Left lobe of liver (tissue), 2 donors: ENCODE measurements around the gene SFRP2. TPM values are rescaled to one million over a fixed set of nuclear protein-coding genes. Genes with fewer than 3 reads are reported as not detected.
A peak's percentile ranks its signal among the peaks of the same experiment; 100 is the strongest.

ENCODE experiments used
- ATAC-seq: fragments of 200-7000 bp; cut with Tn5 transposase; one replicate; pipeline ENCODE4 v1.9.1; 2020; ENCODE audit warnings: mild to moderate bottlenecking, moderate library complexity
- DNase-seq: peaks from one replicate; pipeline ENCODE4 v3.0.0-alpha.2; 2020; ENCODE audit warnings: low spot score
- total RNA-seq: library from RNA; stranded (reverse); gene quantifications from one replicate; pipeline ENCODE4 v1.2.1, GENCODE V29; 2021
- donor health status: DM: no; HTN: no; CAD: no; lungs with moderate emphysema.
- donor health status: DM: no; HTN: yes; CAD: no.

The SFRP2 gene
- total RNA-seq, 1 donor from 2014 or later = 0.55 TPM

- ATAC-seq = no peak
- no peak for DNase-seq
Measured at GRCh38 chr4:153777421-153777820, 11.5 kb downstream of the SFRP2 start.

GRCh38 chr4:153776601-153777000, 12.3 kb downstream of the SFRP2 start:
- no peak for DNase-seq
- no peak for ATAC-seq

DNA sequence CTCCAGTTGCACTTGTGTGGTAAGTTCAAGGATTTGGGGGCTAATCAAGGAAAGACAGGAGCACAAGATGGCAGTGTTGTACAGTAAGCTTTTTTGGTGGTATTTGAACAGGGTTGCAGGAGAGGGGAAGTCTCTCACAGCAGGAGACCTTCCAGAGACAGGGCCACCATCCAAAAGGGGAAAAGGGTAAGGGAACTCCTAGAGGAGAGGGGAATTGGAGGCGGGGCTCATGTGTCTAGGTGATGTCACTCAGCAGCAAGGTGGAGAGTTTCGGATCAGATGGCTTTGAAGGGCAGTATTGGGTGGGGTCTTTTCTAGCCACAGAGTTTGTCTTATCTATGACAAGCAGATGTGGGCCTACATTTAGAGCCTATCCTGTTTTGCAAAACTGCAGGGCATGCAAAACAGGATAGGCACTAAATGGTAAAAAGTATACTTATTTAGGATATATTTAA, 15.6 kb downstream of the SFRP2 start:
- DNase-seq = no peak
- ATAC-seq = no peak

DNA sequence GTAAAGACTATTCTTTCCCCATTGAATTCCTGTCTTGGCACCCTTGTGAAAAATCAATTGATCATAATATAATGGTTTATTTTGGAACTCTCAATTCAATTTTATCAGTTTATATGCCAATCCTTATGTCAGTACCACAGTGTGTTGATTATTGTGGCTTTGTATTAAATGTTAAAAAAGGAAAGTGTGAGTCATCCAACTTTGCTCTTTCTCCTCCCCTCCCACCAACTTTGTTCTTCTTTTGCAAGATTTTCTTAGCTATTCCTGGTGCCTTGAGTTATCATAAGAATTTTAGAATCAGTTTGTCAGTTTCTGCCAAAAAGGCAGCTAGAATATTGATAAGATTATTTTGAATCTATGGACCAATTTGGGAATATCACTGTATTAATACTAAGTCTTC, 17.8 kb downstream of the SFRP2 start:
- ATAC-seq (no peak), DNase-seq (no peak)

GRCh38 chr4:153766758-153767157, 22.1 kb downstream of the SFRP2 start:
- DNase-seq (no peak), ATAC-seq (no peak)

- no peak for DNase-seq
- no peak for ATAC-seq
Measured at GRCh38 chr4:153765894-153766293, 23.0 kb downstream of the SFRP2 start.

DNA sequence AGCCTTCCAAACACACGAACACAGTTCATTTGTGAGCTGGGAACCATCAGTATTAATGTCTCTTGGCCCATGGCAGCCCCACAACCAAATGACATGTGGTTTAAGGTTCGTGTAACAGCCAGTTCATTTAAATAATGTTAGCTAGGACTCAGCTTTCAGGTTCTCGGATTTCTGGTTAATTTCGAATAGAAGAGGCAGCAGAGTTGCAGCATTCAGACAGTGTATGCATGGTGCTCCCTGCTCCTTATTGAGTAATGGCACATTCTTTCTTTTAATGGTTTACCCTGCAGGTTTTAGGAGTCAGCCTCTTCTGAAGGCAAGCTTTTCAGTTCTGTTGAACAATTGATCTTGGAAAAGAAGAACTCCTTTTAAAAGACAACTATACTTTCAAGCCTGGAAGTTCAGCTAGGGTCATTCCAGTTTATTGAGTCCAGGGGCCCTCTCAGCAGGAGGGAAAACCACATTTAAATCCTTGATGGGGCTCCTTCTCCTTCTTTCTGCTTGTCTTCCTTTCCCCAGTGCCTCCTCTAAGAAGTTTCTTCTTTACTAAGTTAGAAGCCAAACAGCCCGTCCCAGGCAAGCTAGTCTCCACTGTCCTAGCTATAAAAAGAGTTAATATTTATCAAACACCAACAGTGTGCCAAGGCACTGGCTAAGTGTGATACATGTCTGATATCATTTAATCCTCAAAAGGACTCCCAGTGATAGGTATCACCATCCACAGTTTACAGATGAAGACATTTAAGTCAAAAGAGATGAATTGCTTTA, 24.1 kb downstream of the SFRP2 start:
- DNase-seq (no peak), ATAC-seq (no peak)

DNA sequence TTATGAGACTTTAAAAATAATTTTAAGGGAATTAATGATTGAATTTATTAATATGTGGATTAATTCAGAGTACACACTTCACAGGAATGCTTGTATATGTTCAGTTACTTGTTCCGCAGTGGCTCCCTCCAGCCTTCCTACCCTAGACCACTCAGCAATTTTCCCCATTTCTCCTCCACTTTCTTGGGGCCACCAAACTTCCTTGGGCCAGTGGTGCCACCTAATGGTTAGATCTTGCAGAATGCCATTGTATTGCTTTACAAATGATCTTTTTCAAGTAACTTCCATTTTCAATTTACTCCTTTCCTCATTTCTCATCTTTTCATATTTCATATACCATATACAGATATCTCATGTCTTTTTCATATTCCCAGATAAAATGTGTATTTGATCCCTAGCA, 25.5 kb downstream of the SFRP2 start:
- DNase-seq (no peak), ATAC-seq (no peak)

DNA sequence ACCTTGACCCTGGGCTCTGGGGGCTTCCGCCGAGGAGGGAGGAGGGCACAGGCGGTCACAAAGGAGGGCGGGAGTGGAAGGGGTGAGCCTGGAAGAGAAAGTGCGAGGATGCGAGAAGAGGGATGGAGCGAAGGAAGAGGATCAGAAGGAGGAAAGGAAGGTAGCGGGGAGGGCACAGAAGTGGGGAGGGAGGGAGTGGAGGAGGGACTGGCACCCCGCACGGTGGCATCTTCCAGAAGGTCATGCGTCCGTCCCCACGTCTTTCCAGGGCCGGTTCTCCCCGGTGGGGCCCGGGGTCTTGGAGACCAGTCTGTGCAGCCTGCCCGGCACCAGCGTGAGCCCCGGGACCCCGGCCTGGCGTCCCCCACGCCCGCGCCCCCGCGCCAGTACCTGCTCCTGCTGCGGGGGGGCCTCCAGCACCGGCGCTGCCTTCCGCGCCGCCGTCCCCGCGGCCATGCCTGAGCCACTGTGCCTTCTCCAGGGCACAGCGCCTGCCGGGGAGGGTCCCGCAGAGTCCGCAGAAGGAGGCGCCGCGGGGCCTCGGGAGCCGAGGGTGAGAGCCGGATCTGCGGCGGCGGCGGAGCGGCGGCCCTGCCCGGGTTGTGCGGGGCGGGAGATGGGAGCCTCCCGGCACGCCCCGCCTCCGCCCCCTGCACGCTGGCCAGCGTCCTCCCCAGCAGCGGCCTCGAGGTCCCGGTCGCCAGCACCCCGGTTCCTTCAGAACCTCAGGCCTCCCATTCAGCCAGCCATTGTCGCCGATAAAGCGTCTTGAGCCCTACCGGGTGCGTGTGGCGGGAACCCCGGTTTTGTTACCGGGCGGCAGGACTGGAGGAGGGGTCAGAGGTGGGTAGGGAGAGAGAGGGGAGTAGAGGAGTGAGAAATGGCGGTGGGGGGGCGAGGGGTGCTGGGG, 29.2 kb downstream of the SFRP2 start, which contains the start of gene RNF175:
Gene RNF175, minus strand, starts transcription at position 618 of the 910 bp plus-strand sequence. Its CDS starts 162 bp downstream, at position 456.
- DNase-seq = no peak

DNA sequence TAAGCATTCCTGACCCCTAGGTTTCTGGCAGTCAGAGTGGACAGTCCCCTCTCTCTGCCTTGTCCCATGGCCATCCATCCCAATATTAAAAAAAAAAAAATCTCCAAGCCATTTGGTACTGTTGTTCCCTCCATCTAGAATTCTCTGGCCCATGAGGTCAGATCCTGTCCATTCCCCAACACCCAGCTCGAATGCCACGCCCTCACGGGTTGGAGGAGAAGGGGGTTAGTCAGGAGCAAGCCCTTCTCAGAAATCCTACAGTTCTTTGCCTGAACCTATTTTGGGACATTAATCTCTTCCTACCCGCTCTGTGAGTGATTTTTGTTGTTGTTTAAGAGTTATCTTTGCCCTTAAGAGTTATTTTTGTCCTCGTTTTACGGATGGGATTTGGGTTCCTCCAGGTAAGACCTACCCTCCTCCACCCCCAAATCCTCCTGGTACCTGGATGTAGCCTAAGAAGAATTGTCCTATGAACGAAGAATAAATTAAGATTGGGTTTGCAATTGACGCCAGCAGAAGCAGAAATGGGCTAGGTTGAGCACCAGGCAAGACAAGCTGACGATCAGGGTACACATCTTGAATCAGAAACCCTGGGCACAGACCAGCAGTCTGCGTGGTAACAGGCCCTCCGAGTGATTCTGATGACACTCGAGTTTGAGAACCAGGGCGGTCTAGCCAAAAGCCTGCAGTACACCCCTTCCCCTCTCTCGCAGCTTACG, 30.0 kb downstream of the SFRP2 start:
- ATAC-seq = no peak
- DNase-seq = no peak

More for the DNA sequence above, 29.2 kb downstream of the SFRP2 start, which contains the start of gene RNF175:
- ATAC-seq = peak; percentile 58

DNA sequence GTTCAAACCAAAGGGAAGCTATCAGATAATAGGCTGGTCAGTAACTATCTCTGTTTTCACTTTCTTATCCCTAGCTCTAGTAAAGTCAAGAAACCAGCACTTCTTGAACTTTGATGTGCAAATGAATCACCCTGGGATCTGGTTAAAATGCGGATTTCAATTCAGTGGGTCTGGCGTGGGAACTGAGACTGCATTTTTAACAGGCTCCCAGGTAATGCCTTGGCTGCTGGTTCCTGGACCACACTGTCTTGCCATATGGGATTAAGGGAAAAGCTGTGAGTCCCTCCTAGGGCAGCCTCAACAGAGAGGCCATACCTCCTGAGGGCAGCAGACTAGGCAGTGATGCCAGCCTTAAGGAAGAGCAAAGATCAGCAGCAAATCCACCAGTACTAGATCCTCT, 30.7 kb downstream of the SFRP2 start:
- ATAC-seq (no peak), DNase-seq (no peak)

DNA sequence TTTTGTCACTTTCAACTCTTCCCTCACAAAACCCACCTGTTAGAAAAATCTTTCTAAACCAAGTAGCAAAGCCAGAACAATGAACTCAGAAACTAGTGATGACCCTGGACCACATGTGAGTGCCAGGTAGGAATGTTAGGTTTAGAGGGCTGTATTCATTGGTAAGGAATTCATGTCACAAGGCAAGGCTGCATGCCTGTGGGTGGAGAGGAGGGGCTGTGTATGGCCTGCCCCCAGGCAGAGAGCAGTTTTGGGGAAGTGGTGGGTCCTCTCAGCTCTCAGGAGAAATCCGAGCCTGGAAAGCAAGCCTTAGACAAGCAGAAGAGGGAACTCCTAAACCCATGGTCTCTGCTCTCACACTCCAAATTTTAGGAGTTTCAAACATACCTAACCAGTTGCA, 31.5 kb downstream of the SFRP2 start:
- DNase-seq (no peak), ATAC-seq (no peak)

DNA sequence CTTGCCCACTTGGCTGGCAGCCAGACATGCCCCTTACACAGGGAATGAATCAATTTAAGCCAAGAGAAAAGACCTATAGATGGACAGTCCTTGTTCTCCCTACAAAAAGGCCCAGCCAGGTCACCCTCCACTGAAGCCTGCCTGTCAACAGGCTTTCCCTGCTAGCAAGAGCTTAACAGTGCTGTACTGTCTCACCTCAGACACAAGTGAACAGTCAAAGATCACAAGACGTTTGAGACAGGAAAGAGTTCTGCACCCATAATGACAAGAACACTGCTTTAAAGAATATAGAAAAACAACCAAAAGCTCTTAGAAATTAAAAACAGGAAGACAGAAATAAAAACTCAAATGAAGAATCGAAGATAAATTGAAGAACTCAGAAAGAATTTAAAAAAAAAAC, 33.7 kb downstream of the SFRP2 start:
- no peak for DNase-seq
- no peak for ATAC-seq

- DNase-seq (peak; percentile 63), ATAC-seq (peak; percentile 99)
Measured at GRCh38 chr4:153750197-153750817, 38.6 kb downstream of the SFRP2 start.

GRCh38 chr4:153748378-153748777, 40.5 kb downstream of the SFRP2 start:
- no peak for ATAC-seq
- no peak for DNase-seq

- ATAC-seq = no peak
- no peak for DNase-seq
Measured at GRCh38 chr4:153747406-153747955, 41.4 kb downstream of the SFRP2 start.

- no peak for DNase-seq
Measured at GRCh38 chr4:153745651-153746050, 43.2 kb downstream of the SFRP2 start.

GRCh38 chr4:153741541-153741940, 47.3 kb downstream of the SFRP2 start:
- no peak for DNase-seq
- ATAC-seq = no peak

More at GRCh38 chr4:153745651-153746050, 43.2 kb downstream of the SFRP2 start:
- no peak for ATAC-seq

- DNase-seq (no peak), ATAC-seq (no peak)
Measured at GRCh38 chr4:153735906-153736461, 52.9 kb downstream of the SFRP2 start.
